MM.1S (cell line): ENCODE measurements around the gene CFAP61.

Source experiments
- EZH2phosphoT487 ChIP-seq: fragments of 300-600 bp; sonication (generic); IDR thresholded peaks from 2 replicates; pipeline ENCODE4 v1.6.1; 2018; ENCODE audit warnings: antibody characterized with exemption, low read length
- TF ChIP-seq, protein P1 (sequence below): fragments of 300-600 bp; sonication (generic); IDR thresholded peaks from 2 replicates; pipeline ENCODE4 v1.5.1; 2016; ENCODE audit warnings: antibody characterized with exemption, low read length, mixed read lengths

GRCh38 chr20:20401991-20402390 lies 349.7 kb downstream of the CFAP61 start:
- TF ChIP-seq, protein P1, sequence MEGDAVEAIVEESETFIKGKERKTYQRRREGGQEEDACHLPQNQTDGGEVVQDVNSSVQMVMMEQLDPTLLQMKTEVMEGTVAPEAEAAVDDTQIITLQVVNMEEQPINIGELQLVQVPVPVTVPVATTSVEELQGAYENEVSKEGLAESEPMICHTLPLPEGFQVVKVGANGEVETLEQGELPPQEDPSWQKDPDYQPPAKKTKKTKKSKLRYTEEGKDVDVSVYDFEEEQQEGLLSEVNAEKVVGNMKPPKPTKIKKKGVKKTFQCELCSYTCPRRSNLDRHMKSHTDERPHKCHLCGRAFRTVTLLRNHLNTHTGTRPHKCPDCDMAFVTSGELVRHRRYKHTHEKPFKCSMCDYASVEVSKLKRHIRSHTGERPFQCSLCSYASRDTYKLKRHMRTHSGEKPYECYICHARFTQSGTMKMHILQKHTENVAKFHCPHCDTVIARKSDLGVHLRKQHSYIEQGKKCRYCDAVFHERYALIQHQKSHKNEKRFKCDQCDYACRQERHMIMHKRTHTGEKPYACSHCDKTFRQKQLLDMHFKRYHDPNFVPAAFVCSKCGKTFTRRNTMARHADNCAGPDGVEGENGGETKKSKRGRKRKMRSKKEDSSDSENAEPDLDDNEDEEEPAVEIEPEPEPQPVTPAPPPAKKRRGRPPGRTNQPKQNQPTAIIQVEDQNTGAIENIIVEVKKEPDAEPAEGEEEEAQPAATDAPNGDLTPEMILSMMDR = no peak
- no peak for TF ChIP-seq EZH2phosphoT487
